Measurements from ENCODE around the gene PAN3. TPM values are rescaled to one million over a fixed set of nuclear protein-coding genes. Genes with fewer than 3 reads are reported as not detected.

Gene PAN3
- total and polyA plus RNA-seq, 2 donors (not counting 1 experiment from before 2014, with no cell fraction given), result 13.9 to 18.5 TPM

DNA sequence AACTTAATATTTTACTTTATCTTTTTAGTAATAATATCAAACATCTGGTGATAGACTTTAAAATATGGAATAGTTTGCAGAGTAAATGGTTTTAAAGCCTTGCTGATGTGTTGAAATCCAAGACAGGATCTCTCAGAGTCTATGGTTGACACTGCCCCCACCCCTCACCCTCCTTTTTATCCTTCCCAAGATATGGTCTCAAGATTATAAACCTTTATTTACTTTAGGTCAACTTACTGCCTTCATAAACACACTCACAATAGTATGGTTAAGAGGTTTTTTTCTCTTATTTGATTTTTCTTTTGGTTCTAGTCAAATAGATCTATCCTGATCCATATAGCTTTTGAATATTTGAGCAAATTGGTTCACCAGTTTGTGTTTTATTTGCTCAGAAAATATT, 39.0 kb downstream of the PAN3 start:
- Histone ChIP-seq H3K4me2 (ENCODE audit: extremely low read depth, insufficient read depth, low read length) (no peak overlapping the region), H3K27ac (ENCODE audit: insufficient read depth, low read length) (no peak overlapping the region), H3K4me3 (replicated peaks in 1 of 4; ENCODE audit: control extremely low read depth in 1 of 4, insufficient read depth in 1 of 4, low read depth in 3 of 4, low read length in 4 of 4) (no peak overlapping the region), H3K79me2 (ENCODE audit: control insufficient read depth, insufficient read depth, low read length) (peaks cover 3% of the 10 kb centered on the region), H3K27me3 (ENCODE audit: control insufficient read depth, insufficient read depth, low read length) (no peaks in the 10 kb centered on the region), H2AFZ (ENCODE audit: low read length) (no peak overlapping the region), H3K36me3 (ENCODE audit: control insufficient read depth, insufficient read depth, low read length) (no peaks in the 10 kb centered on the region), H3K9me3 (ENCODE audit: control insufficient read depth, insufficient read depth, low read depth, low read length) (no peaks in the 10 kb centered on the region), H4K20me1 (ENCODE audit: control insufficient read depth, extremely low read depth, insufficient read depth, low read length) (no peaks in the 10 kb centered on the region), H3K4me1 (ENCODE audit: control insufficient read depth, extremely low read depth, insufficient read depth, low read length) (no peaks in the 10 kb centered on the region), H3K9ac (ENCODE audit: insufficient read depth, low read length) (no peak overlapping the region)
- TF ChIP-seq, protein P1, sequence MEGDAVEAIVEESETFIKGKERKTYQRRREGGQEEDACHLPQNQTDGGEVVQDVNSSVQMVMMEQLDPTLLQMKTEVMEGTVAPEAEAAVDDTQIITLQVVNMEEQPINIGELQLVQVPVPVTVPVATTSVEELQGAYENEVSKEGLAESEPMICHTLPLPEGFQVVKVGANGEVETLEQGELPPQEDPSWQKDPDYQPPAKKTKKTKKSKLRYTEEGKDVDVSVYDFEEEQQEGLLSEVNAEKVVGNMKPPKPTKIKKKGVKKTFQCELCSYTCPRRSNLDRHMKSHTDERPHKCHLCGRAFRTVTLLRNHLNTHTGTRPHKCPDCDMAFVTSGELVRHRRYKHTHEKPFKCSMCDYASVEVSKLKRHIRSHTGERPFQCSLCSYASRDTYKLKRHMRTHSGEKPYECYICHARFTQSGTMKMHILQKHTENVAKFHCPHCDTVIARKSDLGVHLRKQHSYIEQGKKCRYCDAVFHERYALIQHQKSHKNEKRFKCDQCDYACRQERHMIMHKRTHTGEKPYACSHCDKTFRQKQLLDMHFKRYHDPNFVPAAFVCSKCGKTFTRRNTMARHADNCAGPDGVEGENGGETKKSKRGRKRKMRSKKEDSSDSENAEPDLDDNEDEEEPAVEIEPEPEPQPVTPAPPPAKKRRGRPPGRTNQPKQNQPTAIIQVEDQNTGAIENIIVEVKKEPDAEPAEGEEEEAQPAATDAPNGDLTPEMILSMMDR (conservative IDR thresholded peaks at IDR 0.05 in 1 of 2, IDR thresholded peaks at IDR 0.05 in 1 of 2; ENCODE audit: low read depth in 1 of 2, low read length in 2 of 2), result no peak
- TF ChIP-seq EZH2 (IDR thresholded peaks at IDR 0.05; ENCODE audit: low read length, missing control alignments), result no peak
- DNase-seq (ENCODE audit: low read depth in 2 of 2), result no peak

DNA sequence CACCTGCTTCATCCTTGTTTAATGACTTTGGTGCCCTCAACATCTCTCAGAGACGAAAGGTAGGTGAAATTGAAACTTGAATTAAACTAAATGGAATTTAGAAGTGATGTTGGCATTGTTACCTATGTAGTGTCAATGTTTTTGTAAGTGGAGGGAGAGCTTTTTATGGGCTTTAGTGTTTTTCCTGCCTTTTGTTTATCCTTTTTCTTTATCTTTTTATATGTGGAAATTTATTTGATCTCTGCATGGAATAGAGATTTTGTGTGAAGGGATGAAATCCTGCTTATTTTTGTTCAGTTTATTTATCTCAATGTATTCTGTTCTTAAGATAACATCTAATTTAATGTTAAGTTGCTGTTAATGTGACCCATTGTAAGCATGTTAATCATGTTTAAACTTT, 39.5 kb downstream of the PAN3 start:
- Histone ChIP-seq H4K20me1 (ENCODE audit: control insufficient read depth, extremely low read depth, insufficient read depth, low read length) (no peaks in the 10 kb centered on the region), H3K79me2 (ENCODE audit: control insufficient read depth, insufficient read depth, low read length) (peaks cover 1% of the 10 kb centered on the region), H3K4me2 (ENCODE audit: extremely low read depth, insufficient read depth, low read length) (no peak overlapping the region), H3K36me3 (ENCODE audit: control insufficient read depth, insufficient read depth, low read length) (no peaks in the 10 kb centered on the region), H2AFZ (ENCODE audit: low read length) (no peak overlapping the region), H3K9me3 (ENCODE audit: control insufficient read depth, insufficient read depth, low read depth, low read length) (no peaks in the 10 kb centered on the region), H3K27me3 (ENCODE audit: control insufficient read depth, insufficient read depth, low read length) (no peaks in the 10 kb centered on the region), H3K27ac (ENCODE audit: insufficient read depth, low read length) (no peak overlapping the region), H3K9ac (ENCODE audit: insufficient read depth, low read length) (no peak overlapping the region), H3K4me3 (replicated peaks in 1 of 4; ENCODE audit: control extremely low read depth in 1 of 4, insufficient read depth in 1 of 4, low read depth in 3 of 4, low read length in 4 of 4) (no peak overlapping the region), H3K4me1 (ENCODE audit: control insufficient read depth, extremely low read depth, insufficient read depth, low read length) (no peaks in the 10 kb centered on the region)
- TF ChIP-seq, protein P1 (conservative IDR thresholded peaks at IDR 0.05 in 1 of 2, IDR thresholded peaks at IDR 0.05 in 1 of 2; ENCODE audit: low read depth in 1 of 2, low read length in 2 of 2), result no peak
- no peak for TF ChIP-seq EZH2 (IDR thresholded peaks at IDR 0.05; ENCODE audit: low read length, missing control alignments)
- DNase-seq (ENCODE audit: low read depth in 2 of 2), result no peak

DNA sequence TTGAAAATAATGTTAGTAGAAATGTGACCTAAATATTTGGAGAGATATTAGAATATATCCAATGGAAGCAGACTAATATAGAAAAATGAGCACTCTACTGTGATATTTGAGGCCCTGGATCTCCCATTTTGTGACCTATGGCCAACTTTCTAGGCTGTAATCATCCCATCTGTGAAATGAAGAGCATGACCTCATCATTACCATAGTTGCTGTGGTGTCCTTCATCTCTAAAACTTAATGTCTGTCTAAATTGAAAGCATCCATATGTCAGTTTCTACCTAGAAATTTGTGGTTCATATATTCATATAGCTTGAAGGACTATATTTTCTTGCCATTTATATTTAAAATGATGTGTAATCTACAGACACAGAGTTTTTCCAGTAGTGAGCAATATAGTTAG, 41.6 kb downstream of the PAN3 start:
- Histone ChIP-seq H3K4me2 (ENCODE audit: extremely low read depth, insufficient read depth, low read length) (no peak overlapping the region), H3K27ac (ENCODE audit: insufficient read depth, low read length) (no peak overlapping the region), H4K20me1 (ENCODE audit: control insufficient read depth, extremely low read depth, insufficient read depth, low read length) (no peaks in the 10 kb centered on the region), H2AFZ (ENCODE audit: low read length) (no peak overlapping the region), H3K9ac (ENCODE audit: insufficient read depth, low read length) (no peak overlapping the region), H3K36me3 (ENCODE audit: control insufficient read depth, insufficient read depth, low read length) (no peaks in the 10 kb centered on the region), H3K27me3 (ENCODE audit: control insufficient read depth, insufficient read depth, low read length) (no peaks in the 10 kb centered on the region), H3K4me1 (ENCODE audit: control insufficient read depth, extremely low read depth, insufficient read depth, low read length) (no peaks in the 10 kb centered on the region), H3K79me2 (ENCODE audit: control insufficient read depth, insufficient read depth, low read length) (no peaks in the 10 kb centered on the region), H3K9me3 (ENCODE audit: control insufficient read depth, insufficient read depth, low read depth, low read length) (no peaks in the 10 kb centered on the region), H3K4me3 (replicated peaks in 1 of 4; ENCODE audit: control extremely low read depth in 1 of 4, insufficient read depth in 1 of 4, low read depth in 3 of 4, low read length in 4 of 4) (no peak overlapping the region)
- no peak for TF ChIP-seq EZH2 (IDR thresholded peaks at IDR 0.05; ENCODE audit: low read length, missing control alignments)
- TF ChIP-seq, protein P1 (conservative IDR thresholded peaks at IDR 0.05 in 1 of 2, IDR thresholded peaks at IDR 0.05 in 1 of 2; ENCODE audit: low read depth in 1 of 2, low read length in 2 of 2), result no peak
- peak in 1 of 2 donors; percentile 14 for DNase-seq (ENCODE audit: low read depth in 2 of 2)
